ENCODE measurements around the gene EPHB1.
"Not testable (repeated sequence)": the region's sequence is repeated elsewhere in the genome, so short reads cannot be mapped to it uniquely, and the experiment has no call there.

EPHB1 gene

GRCh38 chr3:134952371-134952770 lies 157.3 kb downstream of the EPHB1 start:
- DNase-seq (ENCODE audit: low read depth in 2 of 2): no peak

DNA sequence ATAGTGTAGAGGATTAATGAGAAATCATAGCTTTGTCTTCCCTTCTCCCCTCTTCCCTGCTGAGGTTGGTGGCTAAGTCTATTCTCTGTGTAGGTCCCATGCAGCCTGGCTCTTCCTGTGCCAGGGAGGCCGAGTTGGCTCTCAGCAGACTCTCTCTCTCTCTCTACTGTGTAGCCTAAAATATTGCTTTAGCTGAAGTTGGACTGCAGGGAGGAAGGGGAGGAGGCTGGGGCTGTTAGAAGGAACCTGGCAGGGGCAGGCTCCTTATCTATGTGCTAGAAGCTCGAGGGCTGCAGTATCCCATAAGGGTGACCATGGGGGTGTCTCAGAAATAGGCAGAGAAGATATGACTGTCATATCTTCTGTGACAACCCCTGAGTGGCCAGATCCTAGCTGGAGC lies 160.8 kb downstream of the EPHB1 start:
- DNase-seq (ENCODE audit: low read depth in 2 of 2): no peak

DNA sequence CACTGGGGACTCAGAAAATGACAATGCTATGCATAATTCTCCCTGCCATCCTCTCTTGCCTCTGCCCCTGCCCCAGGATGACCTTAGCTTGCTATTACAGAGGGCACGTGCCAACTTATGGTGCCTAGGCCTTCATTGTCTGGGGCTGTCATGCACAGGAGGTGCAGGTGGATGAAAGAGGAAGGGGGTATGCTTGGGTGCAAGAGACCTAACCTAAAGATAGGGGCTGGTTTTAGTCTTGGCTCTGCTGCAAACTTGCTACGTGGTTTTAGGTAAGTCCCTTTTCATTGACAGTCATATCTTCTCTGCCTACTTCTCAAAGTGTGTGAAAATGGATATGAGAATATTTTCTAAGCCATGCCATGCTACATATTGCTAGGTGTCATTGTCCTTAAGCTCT lies 161.3 kb downstream of the EPHB1 start:
- DNase-seq (ENCODE audit: low read depth in 2 of 2): no peak

GRCh38 chr3:134956844-134957243 lies 161.8 kb downstream of the EPHB1 start:
- DNase-seq (ENCODE audit: low read depth in 2 of 2): no peak

DNA sequence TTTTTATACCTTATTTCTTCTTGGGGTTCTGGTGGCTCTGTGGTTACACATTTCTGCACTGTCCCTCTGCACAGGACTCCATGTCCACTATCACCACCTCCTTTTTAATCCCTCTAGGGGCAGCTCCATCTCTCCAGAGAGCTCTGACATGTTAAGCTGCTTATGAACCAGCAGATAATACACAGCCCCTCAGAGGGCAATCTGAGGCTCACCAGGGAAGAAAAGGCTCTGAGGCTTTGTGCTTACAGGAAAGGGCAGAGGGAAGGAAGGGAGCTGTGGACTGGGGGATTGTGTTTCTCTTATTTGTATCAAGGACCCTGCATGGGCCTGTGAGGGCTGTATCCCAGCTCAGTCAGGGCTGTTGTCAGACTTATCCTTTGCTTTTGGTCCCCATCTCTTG lies 164.5 kb downstream of the EPHB1 start:
- no peak for DNase-seq (ENCODE audit: low read depth in 2 of 2)

GRCh38 chr3:134964226-134964625 lies 169.2 kb downstream of the EPHB1 start:
- no peak for DNase-seq (ENCODE audit: low read depth in 2 of 2)

DNA sequence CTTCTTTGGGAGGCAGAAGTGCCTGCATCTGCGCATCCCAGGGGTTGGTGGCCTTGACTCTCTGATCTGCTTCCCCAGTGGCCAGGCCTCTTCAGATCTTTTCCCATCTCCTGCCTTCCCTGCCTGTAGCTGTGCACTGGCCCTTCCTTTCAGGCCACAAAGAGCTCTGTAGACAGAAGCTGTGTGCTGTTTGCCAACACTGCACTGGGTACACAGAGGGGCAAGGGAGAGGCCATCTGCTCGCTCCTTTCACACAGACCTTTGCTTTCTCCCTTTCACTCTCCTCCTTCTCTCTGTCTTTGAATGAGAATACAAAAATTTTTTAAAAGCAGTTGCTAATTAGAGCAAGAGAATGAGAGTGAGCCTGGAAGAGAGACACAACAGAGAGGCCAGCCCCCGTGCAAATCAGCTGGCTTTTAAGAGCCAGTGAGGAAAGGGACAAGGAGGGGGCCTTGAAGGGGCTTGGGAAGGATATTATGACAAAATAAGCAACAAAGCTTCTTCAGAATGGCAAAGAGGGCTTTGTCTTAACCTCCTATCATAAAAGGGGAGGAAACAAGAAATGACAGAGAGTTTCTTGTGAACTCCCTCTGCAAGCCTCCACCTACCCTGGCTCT lies 170.9 kb downstream of the EPHB1 start:
- no peak for DNase-seq (ENCODE audit: low read depth in 2 of 2)

DNA sequence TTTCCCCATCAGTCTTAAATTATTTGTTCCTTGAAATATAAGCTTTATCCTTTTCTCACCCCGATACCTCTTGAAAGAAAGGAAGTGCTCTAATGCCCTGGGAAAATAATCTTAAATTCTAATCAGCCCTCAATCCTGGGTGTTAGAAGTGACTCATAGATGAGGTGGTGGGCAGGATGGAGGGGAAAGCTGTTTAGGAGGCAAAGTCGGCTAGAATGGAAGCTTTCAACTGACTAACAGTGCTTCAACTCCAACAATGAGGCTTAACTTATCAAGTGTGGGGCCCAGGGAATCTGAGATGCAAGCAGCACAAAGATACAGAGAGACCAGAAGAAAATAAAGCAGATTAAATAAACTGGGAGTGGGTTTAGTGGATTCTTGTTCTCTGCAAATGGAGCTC lies 175.8 kb downstream of the EPHB1 start:
- DNase-seq (ENCODE audit: low read depth in 2 of 2): no peak

DNA sequence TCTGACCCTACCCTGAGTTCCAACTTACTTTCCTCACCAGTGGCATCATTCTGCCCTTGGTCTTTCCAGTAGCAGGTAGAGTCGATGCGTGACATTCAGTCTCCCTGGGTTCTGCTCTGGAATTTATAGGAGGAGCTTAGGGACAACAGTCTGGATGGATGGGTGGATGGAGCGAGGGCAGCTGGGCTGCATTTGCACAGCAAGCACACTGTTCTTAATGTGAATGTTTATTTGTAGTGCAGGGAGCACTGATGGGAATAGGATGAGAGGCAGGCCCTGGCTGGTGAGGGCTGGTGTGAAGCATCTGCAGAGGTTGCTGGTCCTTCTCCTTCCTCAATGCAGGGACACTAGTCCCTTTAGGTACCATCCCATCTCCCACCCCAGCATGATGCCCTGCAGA lies 176.2 kb downstream of the EPHB1 start:
- DNase-seq (ENCODE audit: low read depth in 2 of 2): no peak

GRCh38 chr3:134971907-134972306 lies 176.8 kb downstream of the EPHB1 start:
- not testable (repeated sequence) for DNase-seq (ENCODE audit: low read depth in 2 of 2)

GRCh38 chr3:134972836-134973455 lies 177.9 kb downstream of the EPHB1 start:
- no peak for DNase-seq (ENCODE audit: low read depth in 2 of 2)

DNA sequence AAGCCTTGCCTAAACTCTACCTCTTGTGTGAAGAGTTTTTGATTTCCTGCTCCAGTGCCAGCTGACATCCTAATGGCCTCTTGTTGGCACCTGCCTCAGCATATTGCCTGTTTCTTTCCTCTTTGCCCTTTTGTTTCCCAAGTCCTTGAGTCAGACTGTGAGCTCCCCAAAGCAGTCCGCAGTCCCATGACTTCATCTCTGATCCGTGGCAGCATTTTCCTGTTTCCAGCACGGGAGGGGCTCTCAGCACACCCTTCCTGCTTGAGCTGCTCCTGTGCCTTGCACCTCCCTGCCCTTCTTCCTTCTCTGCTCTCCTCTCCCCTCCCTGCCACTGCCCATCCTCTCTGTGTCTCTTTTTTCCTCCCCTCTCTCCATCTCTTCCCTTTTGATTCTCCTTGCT lies 179.6 kb downstream of the EPHB1 start:
- DNase-seq (ENCODE audit: low read depth in 2 of 2): no peak

GRCh38 chr3:134976948-134977347 lies 181.9 kb downstream of the EPHB1 start:
- no peak for DNase-seq (ENCODE audit: low read depth in 2 of 2)

GRCh38 chr3:134978658-134979057 lies 183.6 kb downstream of the EPHB1 start:
- no peak for DNase-seq (ENCODE audit: low read depth in 2 of 2)

GRCh38 chr3:134985864-134986715 lies 191.0 kb downstream of the EPHB1 start:
- no peak for DNase-seq (ENCODE audit: low read depth in 2 of 2)

GRCh38 chr3:134988666-134989065 lies 193.6 kb downstream of the EPHB1 start:
- no peak for DNase-seq (ENCODE audit: low read depth in 2 of 2)

DNA sequence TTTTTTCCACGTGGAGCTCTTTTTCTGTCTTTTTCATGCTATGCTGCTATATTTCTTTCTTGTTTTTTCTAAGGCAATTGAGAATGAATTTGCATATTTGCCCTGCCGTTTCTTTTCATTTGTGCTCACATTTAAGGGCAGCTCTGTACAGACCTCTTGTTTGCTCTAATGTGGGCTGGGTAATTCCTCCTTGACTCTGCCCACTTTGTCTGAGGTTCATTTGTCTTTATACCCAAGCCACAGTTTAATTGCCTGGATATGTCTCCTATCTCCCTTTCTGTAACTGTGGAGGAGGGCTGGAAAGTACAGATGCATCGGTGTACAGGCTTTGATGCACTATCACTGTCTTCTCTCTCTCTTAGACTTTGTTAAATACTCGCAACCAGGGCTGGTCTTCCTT lies 195.9 kb downstream of the EPHB1 start:
- DNase-seq (ENCODE audit: low read depth in 2 of 2): no peak

DNA sequence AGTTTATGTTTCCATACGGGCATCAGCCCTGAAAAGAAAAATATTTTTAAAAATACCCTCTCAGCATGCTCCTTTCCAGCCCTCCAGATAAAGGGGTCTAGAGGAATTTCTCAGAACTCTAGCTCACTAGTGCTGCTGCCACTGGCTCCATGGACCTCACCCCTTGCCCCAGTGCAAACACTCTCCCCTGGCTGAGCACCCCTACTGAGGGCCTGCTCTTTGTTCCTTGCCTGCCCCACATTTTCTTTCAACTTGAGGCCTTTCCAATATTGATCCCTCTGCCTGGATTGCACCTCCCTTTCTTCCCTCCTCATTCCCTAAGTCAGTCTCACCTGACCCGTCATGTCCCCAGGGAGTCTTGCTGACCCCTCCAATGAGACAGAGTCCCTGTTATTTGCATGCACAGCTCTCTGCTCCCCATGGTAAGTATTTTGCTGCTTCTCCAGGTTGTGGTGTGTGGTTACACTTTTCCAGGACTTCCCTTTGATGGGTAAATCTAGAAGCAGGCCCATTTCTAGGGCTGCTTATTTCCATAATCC lies 196.5 kb downstream of the EPHB1 start:
- DNase-seq (ENCODE audit: low read depth in 2 of 2): no peak

GRCh38 chr3:134992180-134992579 lies 197.1 kb downstream of the EPHB1 start:
- DNase-seq (ENCODE audit: low read depth in 2 of 2): no peak

- DNase-seq (ENCODE audit: low read depth in 2 of 2): no peak
Observed at GRCh38 chr3:134992586-134992985, 197.5 kb downstream of the EPHB1 start.

DNA sequence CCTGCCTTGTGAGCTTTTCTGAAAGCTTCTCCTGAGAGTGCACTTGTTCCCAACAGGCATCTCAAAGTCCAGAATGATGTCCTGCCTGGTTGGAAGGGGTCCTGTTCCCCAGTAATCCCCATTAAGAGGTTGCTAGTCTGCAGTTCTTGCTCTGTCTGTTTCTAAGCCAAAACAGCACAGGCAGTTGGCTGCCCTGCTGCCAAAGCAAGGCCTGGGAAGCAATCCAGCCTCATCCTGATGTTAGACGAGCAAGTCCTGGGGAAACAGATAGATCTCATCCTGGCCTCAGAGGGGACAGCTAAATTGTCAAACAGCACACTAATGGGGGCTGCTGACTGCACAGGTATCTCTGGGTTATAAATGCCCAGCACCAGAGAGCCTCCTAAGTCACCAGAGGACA lies 198.0 kb downstream of the EPHB1 start:
- DNase-seq (ENCODE audit: low read depth in 2 of 2): no peak

DNA sequence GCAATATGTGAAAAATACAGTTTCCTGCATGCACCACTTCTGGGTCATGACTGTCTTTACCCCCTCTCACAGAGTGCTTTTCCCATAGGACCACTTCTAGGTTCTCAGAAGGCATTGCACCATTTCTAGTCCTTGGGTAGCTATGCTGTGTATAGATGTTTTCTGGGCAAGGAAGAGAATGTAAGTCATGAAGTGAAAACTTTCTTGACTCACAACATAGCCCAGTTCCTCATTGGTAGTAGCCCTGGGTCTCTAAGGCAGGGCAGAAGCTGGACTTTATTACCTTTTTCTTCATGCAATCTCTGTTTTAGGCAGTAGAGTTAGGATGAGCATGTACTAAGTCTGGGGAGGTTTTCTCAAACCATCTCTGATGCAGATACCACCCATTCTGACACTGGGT lies 203.1 kb downstream of the EPHB1 start:
- DNase-seq (ENCODE audit: low read depth in 2 of 2): no peak

- DNase-seq (ENCODE audit: low read depth in 2 of 2): no peak
Observed at GRCh38 chr3:134998855-134999254, 203.8 kb downstream of the EPHB1 start.

All from stimulated activated CD8-positive, alpha-beta memory T cell treated with anti-CD3 and anti-CD28 coated beads, Interleukin-15, amount 100 ng/mL, for 4 hours (primary cell).